Endometrial microvascular endothelial cells (primary cell): ENCODE data around the gene MTMR10. TPM values are rescaled to one million over a fixed set of nuclear protein-coding genes. Genes with fewer than 3 reads are reported as not detected.

Source experiments
- in situ Hi-C: cut with HindIII; loops from 2 replicates; pipeline ENCODE4 v1.10.0; 2017; ENCODE audit warnings: low sequenced_read_pairs, low pct_unique_long_range_greater_than_20kb; ENCODE audit errors: inconsistent ontology term
- total RNA-seq: library from RNA; depleted of rRNA; stranded (reverse); fragments of >200 nt; gene quantifications from one replicate; pipeline ENCODE4 v1.2.3, GENCODE V29; 2015; ENCODE audit errors: inconsistent ontology term

Gene MTMR10
- total RNA-seq, 1 donor from 2014 or later = 34.8 TPM

GRCh38 chr15:30928076-30928475, 63.4 kb downstream of the MTMR10 start:
- in situ Hi-C loops = no loop called here

DNA sequence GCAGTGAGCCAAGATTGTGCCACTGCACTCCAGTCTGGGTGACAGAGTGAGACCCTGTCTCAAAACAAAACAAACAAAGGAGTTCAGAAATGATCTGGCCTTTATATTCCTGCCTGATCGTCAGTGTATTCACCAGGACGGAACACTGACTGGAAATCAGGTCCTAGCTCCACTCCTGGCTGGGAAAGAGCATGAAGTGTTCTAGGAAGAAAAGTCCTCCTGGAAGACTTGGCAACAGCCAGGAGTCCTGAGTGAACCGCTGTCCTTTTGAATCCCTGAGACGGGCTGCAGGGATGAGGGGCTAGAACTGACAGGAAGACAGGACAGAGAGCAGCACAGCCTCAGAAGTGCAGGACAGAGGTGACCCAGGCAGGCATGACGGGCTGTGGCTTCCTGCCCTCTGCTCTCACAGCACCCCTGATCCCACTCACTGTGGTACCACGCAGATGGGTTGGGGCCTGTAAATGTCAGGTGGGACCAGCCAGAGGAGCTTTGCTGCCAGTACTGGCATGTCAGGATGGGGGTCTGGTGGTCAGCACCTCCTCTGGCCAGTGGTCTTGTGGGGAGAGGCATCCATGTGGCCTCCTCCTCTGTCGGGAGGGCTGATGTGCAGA, 64.2 kb downstream of the MTMR10 start:
- in situ Hi-C loops = no loop called here

DNA sequence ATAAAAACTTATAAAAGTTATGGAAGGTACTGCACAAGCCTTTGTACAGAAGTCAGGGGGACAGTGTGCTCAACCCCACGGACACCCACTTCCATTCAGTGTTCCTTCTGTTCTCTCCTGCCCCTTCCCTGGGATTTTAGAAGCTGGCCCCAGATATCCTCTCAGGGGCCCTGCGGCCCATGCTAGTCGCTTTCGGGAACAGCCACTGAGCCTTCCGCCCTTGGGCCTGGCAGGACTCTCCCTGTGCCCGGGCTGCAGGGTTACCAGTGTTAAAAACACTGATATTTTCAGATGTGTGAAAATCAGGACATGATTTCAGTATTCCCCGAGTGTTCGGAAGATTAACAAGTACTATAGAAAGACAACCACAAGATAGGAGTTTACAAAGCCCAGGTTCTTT, 65.3 kb downstream of the MTMR10 start:
- in situ Hi-C loops = no loop called here

DNA sequence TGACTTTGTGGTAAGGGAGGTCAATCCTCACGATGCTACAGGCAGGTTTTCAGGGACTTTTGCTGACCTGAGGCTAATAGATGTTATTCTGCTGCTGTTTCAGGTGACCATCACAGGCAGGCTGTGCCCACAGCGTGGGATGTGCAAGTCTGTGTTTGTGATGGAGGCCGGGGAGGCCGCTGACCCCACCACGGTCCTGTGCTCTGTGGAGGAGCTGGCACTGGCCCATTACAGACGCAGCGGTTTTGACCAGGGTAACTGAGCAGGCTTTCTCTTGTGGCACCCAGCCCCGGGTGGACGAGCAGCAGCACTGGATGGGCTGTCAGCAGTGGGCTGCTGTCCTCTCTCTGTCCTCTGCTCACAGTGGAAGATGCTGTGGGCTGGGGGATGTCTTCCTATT, 65.7 kb downstream of the MTMR10 start:
- in situ Hi-C loops = no loop called here

DNA sequence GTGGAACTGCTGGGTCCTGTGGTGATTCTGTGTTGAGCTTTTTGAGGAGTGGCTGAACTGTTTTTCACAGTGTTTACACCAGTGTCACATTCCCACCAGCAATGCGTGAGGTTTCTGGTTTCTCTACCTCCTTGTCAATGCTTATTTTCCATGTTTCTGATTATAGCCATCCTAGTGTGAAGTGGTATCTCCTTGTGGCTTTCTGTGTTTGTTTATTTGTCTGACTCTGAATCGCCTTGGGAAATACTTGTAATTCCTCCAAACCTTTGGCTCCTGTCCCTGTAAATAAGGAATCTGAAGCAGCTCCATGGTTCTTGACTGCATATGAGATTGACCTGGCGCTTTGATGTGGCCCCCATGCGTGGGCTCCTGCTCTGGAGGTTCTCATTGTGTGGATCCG, 67.1 kb downstream of the MTMR10 start:
- in situ Hi-C loops = no loop called here

DNA sequence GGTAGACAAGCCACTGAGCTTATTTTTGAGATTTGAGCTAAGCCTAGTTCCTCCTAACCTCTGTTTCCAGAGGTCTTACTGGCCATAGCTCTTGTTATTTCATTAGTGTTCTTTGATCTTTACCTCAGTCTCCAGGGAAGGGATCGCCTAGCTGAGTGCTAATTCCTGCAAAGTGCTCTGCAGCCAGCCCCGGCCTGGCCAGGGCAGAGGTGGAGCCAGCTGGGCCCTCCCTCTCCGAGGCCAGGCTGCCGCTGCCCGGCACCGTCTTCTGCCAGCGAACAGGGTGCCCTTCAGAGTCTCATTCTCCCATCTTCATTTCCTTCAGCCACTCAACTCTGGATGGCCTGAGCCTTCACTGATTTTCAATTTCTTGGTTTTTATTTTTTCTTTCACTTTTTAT, 68.0 kb downstream of the MTMR10 start:
- in situ Hi-C loops = no loop called here

DNA sequence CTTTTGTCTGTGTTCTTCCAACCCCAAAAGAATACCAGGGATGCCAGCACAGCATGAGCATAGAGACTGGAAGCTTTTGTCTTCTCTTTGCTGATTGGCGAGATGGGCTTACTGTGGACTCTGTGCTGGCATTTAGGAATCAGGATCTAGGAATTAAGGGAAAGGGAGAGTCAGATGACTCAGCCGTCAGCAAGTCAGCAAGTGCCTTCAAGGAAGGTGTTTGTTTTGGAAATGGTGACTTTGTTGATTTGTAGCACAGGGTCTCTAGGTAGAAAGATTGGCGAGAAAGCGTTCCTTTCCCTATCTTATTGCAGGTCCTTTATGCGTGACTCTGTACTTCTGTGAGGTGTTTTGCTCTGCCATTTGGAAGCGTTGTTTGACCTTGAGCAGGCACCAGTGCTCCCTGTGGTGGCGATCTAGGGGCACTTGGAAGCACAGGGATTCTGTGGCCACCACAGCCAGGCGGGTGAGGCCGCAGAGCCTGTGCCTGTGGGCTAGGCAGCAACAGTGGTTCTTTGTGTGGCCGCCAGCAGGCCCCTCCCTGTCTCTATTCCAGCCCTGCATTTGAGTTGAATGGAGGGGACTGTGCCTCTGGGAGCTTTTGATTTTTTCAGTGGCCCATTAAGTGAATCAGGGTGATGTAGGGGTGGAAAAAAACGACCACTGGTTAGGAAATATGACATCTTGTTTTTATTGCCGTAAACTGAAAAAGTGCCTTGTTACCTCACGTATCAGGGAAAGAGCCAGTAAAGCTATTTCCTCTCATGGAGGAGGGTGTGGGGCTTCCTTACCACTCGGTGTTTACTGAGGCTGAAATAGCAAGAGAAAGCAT, 68.7 kb downstream of the MTMR10 start:
- in situ Hi-C loops = no loop called here

GRCh38 chr15:30921781-30922479, 69.5 kb downstream of the MTMR10 start:
- in situ Hi-C loops = no loop called here

GRCh38 chr15:30921106-30921505, 70.3 kb downstream of the MTMR10 start:
- in situ Hi-C loops = no loop called here

DNA sequence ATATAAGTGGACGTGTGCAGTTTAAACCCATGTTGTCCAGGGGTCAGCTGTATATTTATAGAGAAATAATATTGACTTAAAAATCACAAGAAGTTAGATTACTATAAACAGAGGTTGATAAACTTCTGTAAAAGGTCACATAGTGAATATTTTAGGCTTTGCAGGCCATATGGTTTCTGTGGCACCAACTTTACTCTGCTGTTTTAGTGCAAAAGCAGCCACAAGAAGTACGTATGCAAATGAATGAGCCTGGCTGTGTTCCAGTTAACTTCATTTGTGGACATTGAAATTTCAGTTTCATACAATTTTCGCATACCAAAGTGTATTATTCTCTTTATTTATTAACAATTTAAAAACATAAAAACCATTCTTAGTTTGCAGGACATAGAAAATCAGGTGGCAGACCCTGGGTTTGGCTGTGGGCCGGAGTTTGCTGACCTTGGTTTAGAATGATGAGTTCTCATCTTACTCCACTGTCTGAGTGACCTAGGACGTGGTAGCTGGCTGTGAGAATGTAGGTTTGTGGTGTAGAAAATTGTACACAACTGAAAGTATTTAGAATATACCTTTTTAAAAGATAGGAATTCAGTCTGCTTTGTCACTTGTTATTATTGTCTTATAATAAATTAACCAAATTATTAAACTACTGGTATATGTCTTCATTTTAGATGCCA, 71.4 kb downstream of the MTMR10 start:
- in situ Hi-C loops = no loop called here

DNA sequence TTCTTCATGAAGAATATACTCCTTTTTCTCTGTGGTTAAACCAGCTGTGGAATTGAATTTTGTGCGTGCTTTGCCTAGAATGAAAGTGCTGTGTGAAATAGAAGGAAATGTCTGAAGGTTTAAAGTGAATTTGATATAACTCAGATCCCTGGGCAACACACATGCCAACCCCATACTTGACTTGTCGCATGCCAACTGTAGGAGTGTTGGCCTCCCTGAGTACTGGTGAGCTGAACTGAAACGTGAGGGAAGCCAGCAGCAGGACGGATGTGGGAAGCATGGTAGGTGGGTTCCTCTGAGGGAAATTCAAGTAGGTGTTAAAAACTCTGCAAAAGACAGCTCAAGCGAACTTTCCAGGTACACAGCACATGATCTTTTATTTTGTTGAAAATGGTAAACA, 73.1 kb downstream of the MTMR10 start:
- in situ Hi-C loops = no loop called here

- in situ Hi-C loops = no loop called here
Observed at GRCh38 chr15:30917675-30918074, 73.8 kb downstream of the MTMR10 start.

- in situ Hi-C loops = no loop called here
Observed at GRCh38 chr15:30917013-30917412, 74.4 kb downstream of the MTMR10 start.

DNA sequence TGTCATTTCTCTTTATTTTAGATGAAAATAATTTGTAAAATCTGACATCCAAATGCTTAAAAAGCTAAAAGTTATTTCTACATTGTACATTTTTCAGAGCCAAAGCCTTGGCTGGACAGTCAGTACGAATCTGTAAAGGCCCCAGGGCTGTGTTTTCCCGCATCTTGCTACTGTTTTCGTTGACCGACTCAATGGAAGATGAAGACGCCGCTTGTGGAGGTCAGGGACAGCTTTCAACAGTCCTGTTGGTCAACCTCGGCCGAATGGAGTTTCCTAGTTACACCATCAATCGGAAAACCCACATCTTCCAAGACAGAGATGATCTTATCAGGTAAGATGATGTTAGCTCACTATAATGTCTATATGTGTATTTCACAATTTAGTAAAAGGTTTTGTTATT, 77.7 kb downstream of the MTMR10 start:
- in situ Hi-C loops = no loop called here

DNA sequence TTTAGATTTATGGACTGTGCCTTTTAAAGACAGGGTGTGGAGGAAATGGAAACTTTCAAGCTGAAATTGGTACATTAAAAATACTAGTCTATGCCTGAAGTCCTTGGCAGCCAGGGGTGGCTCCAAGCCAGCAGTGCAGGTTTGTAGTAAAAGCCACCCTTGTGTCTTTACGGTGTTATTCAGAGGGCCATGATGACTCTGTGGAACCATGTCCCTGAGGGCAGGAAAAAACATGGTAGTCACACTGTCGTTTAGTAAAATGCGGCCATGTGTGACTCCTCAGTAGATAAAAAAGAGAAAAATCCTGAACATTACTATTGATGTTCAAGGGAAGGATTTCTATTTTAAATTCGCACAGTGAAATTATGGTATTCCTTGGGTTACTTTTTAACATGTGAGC, 85.1 kb downstream of the MTMR10 start:
- in situ Hi-C loops = no loop called here

- in situ Hi-C loops = no loop called here
Observed at GRCh38 chr15:30905821-30906220, 85.6 kb downstream of the MTMR10 start.

DNA sequence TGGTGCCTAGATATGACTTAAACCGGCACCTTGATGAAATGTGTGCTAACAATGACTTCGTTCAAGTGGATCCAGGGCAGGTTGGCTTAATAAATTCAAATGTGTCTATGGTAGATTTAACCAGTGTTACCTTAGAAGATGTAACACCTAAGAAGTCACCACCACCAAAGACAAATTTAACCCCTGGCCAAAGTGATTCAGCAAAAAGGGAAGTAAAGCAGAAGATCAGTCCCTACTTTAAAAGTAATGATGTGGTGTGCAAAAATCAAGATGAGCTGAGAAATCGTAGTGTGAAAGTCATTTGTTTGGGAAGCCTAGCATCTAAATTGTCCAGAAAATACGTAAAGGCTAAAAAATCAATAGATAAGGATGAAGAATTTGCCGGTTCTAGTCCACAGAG, 86.6 kb downstream of the MTMR10 start:
- in situ Hi-C loops = no loop called here

- in situ Hi-C loops = no loop called here
Observed at GRCh38 chr15:30903497-30904187, 87.8 kb downstream of the MTMR10 start, which contains the start of gene FAN1. Gene FAN1, plus strand, starts transcription at chr15:30903915. Its CDS starts 749 bp downstream, at chr15:30904664.

GRCh38 chr15:30901889-30902288, 89.5 kb downstream of the MTMR10 start:
- in situ Hi-C loops = no loop called here
